Liver (tissue), 9 donors: ENCODE data around the gene IGFL1. TPM values are rescaled to one million over a fixed set of nuclear protein-coding genes. Genes with fewer than 3 reads are reported as not detected.

Source experiments
- DNase-seq: peaks from one replicate; pipeline ENCODE4 v3.0.0-alpha.2; 2017; ENCODE audit warnings: low spot score
- H3K27ac ChIP-seq, 2 donors: one replicate each; pipeline ENCODE4 v1.7.0; 2013; ENCODE audit warnings: inconsistent platforms in 2 of 2, low read length in 2 of 2, control low read depth in 1 of 2, low read depth in 1 of 2, mild to moderate bottlenecking in 1 of 2
- H3K27me3 ChIP-seq, 4 donors: one replicate each; pipeline versions ENCODE4 v1.6.1 to v1.7.0; 2013; ENCODE audit warnings: low read length in 3 of 4, inconsistent platforms in 1 of 4, mild to moderate bottlenecking in 1 of 4, moderate library complexity in 1 of 4; ENCODE audit not compliant: control insufficient read depth in 4 of 4, insufficient read depth in 4 of 4
- H3K36me3 ChIP-seq, 4 donors: one replicate each; pipeline versions ENCODE4 v1.6.1 to v1.7.0; 2013; ENCODE audit warnings: low read length in 3 of 4, mild to moderate bottlenecking in 3 of 4, low read depth in 1 of 4, moderate library complexity in 1 of 4; ENCODE audit not compliant: control insufficient read depth in 4 of 4, insufficient read depth in 3 of 4
- H3K4me1 ChIP-seq, 4 donors: one replicate each; pipeline versions ENCODE4 v1.6.1 to v1.7.0; 2013; ENCODE audit warnings: low read length in 3 of 4, mild to moderate bottlenecking in 3 of 4, moderate library complexity in 1 of 4; ENCODE audit not compliant: control insufficient read depth in 4 of 4, insufficient read depth in 4 of 4
- H3K4me3 ChIP-seq, 3 donors: one replicate each; pipeline versions ENCODE4 v1.6.1 to v1.7.0; 2013; ENCODE audit warnings: low read length in 3 of 3, control low read depth in 1 of 3, low read depth in 1 of 3, mild to moderate bottlenecking in 1 of 3
- H3K9ac ChIP-seq, 2 donors: one replicate each; pipeline ENCODE4 v1.7.0; 2013; ENCODE audit warnings: low read length in 2 of 2, mild to moderate bottlenecking in 2 of 2, moderate library complexity in 2 of 2, control low read depth in 1 of 2, low read depth in 1 of 2
- H3K9me3 ChIP-seq, 4 donors: one replicate each; pipeline versions ENCODE4 v1.6.1 to v1.7.0; 2013; ENCODE audit warnings: low read length in 3 of 4; ENCODE audit not compliant: control insufficient read depth in 4 of 4
- EGR1 ChIP-seq, 2 donors: IDR thresholded peaks; 2 replicates each; pipeline ENCODE4 v1.6.1; 2016 to 2018; ENCODE audit warnings: antibody characterized with exemption in 2 of 2, low read depth in 2 of 2
- FOXA1 ChIP-seq: IDR thresholded peaks from 2 replicates; pipeline ENCODE4 v1.6.1; 2016; ENCODE audit warnings: antibody characterized with exemption
- FOXA2 ChIP-seq: IDR thresholded peaks from 2 replicates; pipeline ENCODE4 v1.6.1; 2016; ENCODE audit warnings: antibody characterized with exemption
- GABPA ChIP-seq, 2 donors: IDR thresholded peaks in 1 of 2; conservative IDR thresholded peaks in 1 of 2; 2 replicates each; pipeline ENCODE4 v1.6.1; 2016; ENCODE audit warnings: antibody characterized with exemption in 2 of 2, mild to moderate bottlenecking in 1 of 2, moderate library complexity in 1 of 2
- HNF4A ChIP-seq, 2 donors: conservative IDR thresholded peaks; 2 replicates each; pipeline ENCODE4 v1.6.1; 2016; ENCODE audit warnings: antibody characterized with exemption in 2 of 2, mild to moderate bottlenecking in 2 of 2
- HNF4G ChIP-seq: IDR thresholded peaks from 2 replicates; pipeline ENCODE4 v1.6.1; 2016; ENCODE audit warnings: antibody characterized with exemption
- JUND ChIP-seq, 2 donors: IDR thresholded peaks; 2 replicates each; pipeline ENCODE4 v1.6.1; 2016; ENCODE audit warnings: antibody characterized with exemption in 2 of 2
- MAX ChIP-seq: IDR thresholded peaks from 2 replicates; pipeline ENCODE4 v1.6.1; 2016; ENCODE audit warnings: antibody characterized with exemption
- NR2F2 ChIP-seq: IDR thresholded peaks from 2 replicates; pipeline ENCODE4 v1.6.1; 2016; ENCODE audit warnings: antibody characterized with exemption
- RAD21 ChIP-seq, 2 donors: IDR thresholded peaks; 2 replicates each; pipeline ENCODE4 v1.6.1; 2016; ENCODE audit warnings: antibody characterized with exemption in 2 of 2, mild to moderate bottlenecking in 2 of 2
- RXRA ChIP-seq, 2 donors: IDR thresholded peaks; 2 replicates each; pipeline ENCODE4 v1.6.1; 2017 to 2018; ENCODE audit warnings: antibody characterized with exemption in 2 of 2, mild to moderate bottlenecking in 1 of 2
- SP1 ChIP-seq: IDR thresholded peaks from 2 replicates; pipeline ENCODE4 v1.6.1; 2018; ENCODE audit warnings: antibody characterized with exemption, mild to moderate bottlenecking
- TAF1 ChIP-seq: conservative IDR thresholded peaks from 2 replicates; pipeline ENCODE4 v1.6.1; 2016; ENCODE audit warnings: antibody characterized with exemption, mild to moderate bottlenecking
- YY1 ChIP-seq: IDR thresholded peaks from 2 replicates; pipeline ENCODE4 v1.6.1; 2016; ENCODE audit warnings: antibody characterized with exemption, mild to moderate bottlenecking
- ZBTB33 ChIP-seq: IDR thresholded peaks from 2 replicates; pipeline ENCODE4 v1.6.1; 2016; ENCODE audit warnings: antibody characterized with exemption
- WGBS: extraction: QIAGEN DNeasy Blood & Tissue Kit; methylation state at CpG from one replicate; pipeline ENCODE4 v1.1.7; 2013; 5-methylcytosine and 5-hydroxymethylcytosine counted together
- polyA plus RNA-seq, 2 donors: library from polyadenylated mRNA; stranded (reverse) in 1 of 2; unstranded in 1 of 2; fragments of 200-250 nt in 1 of 2; fragments of >200 nt in 1 of 2; fragmentation: Nextera tagmentation in 1 of 2; extraction: Ambion mirVana in 1 of 2; gene quantifications; one replicate each; pipeline versions ENCODE4 v1.2.1 to v1.2.3, GENCODE V29; 2013 to 2015
- total RNA-seq, 2 donors: library from RNA; depleted of rRNA; stranded (reverse); fragments of >200 nt; gene quantifications; one replicate each; pipeline ENCODE4 v1.2.3, GENCODE V29; 2014
- TF ChIP-seq, protein P1 (sequence below): IDR thresholded peaks from 2 replicates; pipeline ENCODE4 v1.6.1; 2016; ENCODE audit warnings: antibody characterized with exemption
- TF ChIP-seq, protein P2 (sequence below): IDR thresholded peaks from 2 replicates; pipeline ENCODE4 v1.6.1; 2016; ENCODE audit warnings: antibody characterized with exemption, mild to moderate bottlenecking
- TF ChIP-seq, protein P3 (sequence below): fragments of 150-350 bp; IDR thresholded peaks from 2 replicates; pipeline ENCODE4 v1.5.1; 2017; ENCODE audit warnings: improper control_type of control experiment, low read depth, low read length; ENCODE audit not compliant: missing input control
- donor health status: healthy.
- donor health status: healthy.
- donor health status: healthy.
- donor health status: healthy.
- donor health status: healthy.

Gene IGFL1
- total and polyA plus RNA-seq, 4 donors: not detected

- TF ChIP-seq MAX (no peak), TAF1 (no peak), FOXA1 (no peak), HNF4A (conservative IDR thresholded peaks at IDR 0.05) (no peak), HNF4G (no peak), YY1 (no peak), GABPA (IDR thresholded peaks at IDR 0.05 in 1 of 2, conservative IDR thresholded peaks at IDR 0.05 in 1 of 2) (no peak), RXRA (IDR thresholded peaks at IDR 0.05) (no peak), ZBTB33 (no peak), SP1 (no peak), RAD21 (IDR thresholded peaks at IDR 0.05) (no peak), JUND (IDR thresholded peaks at IDR 0.05) (no peak)
- TF ChIP-seq, protein P1, sequence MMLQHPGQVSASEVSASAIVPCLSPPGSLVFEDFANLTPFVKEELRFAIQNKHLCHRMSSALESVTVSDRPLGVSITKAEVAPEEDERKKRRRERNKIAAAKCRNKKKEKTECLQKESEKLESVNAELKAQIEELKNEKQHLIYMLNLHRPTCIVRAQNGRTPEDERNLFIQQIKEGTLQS: no peak
- no peak for DNase-seq
- Histone ChIP-seq H3K4me1 (no peaks in the 10 kb centered on the region), H3K9ac (no peak overlapping the region), H3K27ac (no peak overlapping the region), H3K36me3 (no peaks in the 10 kb centered on the region), H3K27me3 (no peaks in the 10 kb centered on the region), H3K9me3 (no peaks in the 10 kb centered on the region), H3K4me3 (no peak overlapping the region)
- WGBS: 59% methylated on average over 3 of the region's 3 CpGs
Observed at GRCh38 chr19:46209051-46209450, 20.5 kb upstream of the IGFL1 start.

- H3K4me3 ChIP-seq: no peak overlapping the region
- no peak for DNase-seq
- 66% methylated on average over 1 of the region's 1 CpG for WGBS
- TF ChIP-seq, protein P2, sequence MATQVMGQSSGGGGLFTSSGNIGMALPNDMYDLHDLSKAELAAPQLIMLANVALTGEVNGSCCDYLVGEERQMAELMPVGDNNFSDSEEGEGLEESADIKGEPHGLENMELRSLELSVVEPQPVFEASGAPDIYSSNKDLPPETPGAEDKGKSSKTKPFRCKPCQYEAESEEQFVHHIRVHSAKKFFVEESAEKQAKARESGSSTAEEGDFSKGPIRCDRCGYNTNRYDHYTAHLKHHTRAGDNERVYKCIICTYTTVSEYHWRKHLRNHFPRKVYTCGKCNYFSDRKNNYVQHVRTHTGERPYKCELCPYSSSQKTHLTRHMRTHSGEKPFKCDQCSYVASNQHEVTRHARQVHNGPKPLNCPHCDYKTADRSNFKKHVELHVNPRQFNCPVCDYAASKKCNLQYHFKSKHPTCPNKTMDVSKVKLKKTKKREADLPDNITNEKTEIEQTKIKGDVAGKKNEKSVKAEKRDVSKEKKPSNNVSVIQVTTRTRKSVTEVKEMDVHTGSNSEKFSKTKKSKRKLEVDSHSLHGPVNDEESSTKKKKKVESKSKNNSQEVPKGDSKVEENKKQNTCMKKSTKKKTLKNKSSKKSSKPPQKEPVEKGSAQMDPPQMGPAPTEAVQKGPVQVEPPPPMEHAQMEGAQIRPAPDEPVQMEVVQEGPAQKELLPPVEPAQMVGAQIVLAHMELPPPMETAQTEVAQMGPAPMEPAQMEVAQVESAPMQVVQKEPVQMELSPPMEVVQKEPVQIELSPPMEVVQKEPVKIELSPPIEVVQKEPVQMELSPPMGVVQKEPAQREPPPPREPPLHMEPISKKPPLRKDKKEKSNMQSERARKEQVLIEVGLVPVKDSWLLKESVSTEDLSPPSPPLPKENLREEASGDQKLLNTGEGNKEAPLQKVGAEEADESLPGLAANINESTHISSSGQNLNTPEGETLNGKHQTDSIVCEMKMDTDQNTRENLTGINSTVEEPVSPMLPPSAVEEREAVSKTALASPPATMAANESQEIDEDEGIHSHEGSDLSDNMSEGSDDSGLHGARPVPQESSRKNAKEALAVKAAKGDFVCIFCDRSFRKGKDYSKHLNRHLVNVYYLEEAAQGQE: no peak
- TF ChIP-seq RXRA (IDR thresholded peaks at IDR 0.05) (no peak), MAX (no peak), HNF4G (no peak), TAF1 (no peak), SP1 (no peak), EGR1 (IDR thresholded peaks at IDR 0.05; ENCODE audit: low read depth in 2 of 2) (no peak), FOXA2 (no peak), YY1 (no peak), NR2F2 (no peak), HNF4A (conservative IDR thresholded peaks at IDR 0.05) (no peak), FOXA1 (no peak)
- TF ChIP-seq, protein P1: no peak
- TF ChIP-seq, protein P3, sequence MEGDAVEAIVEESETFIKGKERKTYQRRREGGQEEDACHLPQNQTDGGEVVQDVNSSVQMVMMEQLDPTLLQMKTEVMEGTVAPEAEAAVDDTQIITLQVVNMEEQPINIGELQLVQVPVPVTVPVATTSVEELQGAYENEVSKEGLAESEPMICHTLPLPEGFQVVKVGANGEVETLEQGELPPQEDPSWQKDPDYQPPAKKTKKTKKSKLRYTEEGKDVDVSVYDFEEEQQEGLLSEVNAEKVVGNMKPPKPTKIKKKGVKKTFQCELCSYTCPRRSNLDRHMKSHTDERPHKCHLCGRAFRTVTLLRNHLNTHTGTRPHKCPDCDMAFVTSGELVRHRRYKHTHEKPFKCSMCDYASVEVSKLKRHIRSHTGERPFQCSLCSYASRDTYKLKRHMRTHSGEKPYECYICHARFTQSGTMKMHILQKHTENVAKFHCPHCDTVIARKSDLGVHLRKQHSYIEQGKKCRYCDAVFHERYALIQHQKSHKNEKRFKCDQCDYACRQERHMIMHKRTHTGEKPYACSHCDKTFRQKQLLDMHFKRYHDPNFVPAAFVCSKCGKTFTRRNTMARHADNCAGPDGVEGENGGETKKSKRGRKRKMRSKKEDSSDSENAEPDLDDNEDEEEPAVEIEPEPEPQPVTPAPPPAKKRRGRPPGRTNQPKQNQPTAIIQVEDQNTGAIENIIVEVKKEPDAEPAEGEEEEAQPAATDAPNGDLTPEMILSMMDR: no peak
- no peak overlapping the region for H3K27ac ChIP-seq
- H3K9ac ChIP-seq: no peak overlapping the region
- H3K9me3 ChIP-seq: no peaks in the 10 kb centered on the region
- no peaks in the 10 kb centered on the region for H3K36me3 ChIP-seq
- no peaks in the 10 kb centered on the region for H3K27me3 ChIP-seq
- H3K4me1 ChIP-seq: no peaks in the 10 kb centered on the region
Observed at GRCh38 chr19:46209472-46209871, 20.1 kb upstream of the IGFL1 start.
